ENCODE results near the gene THAP10. TPM values are rescaled to one million over a fixed set of nuclear protein-coding genes. Genes with fewer than 3 reads are reported as not detected.
"Not testable (repeated sequence)": the region's sequence is repeated elsewhere in the genome, so short reads cannot be mapped to it uniquely, and the experiment has no call there.

THAP10 gene
- total RNA-seq, 1 donor from 2014 or later = 1.8 TPM

DNA sequence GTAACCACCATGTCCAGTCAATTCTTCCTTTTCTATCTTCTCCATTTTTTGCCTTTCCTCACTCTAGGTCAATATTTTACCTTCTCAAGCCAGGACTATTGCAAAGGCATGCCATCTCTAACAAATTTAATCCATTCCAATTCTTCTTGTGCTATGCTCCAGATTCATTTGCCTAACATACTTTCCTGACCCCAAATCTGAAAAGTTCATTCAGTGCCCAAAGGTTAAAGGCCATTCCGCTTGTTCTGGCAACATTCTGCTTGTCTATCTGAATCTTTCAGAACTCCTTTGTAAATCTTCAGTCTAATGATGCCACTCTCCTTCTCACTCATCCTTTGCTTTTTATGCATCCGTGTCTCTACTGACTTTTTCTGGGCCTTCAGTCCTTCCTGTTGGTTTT is 15.6 kb downstream of the THAP10 start:
- no peak for DNase-seq (ENCODE audit: low read depth)

DNA sequence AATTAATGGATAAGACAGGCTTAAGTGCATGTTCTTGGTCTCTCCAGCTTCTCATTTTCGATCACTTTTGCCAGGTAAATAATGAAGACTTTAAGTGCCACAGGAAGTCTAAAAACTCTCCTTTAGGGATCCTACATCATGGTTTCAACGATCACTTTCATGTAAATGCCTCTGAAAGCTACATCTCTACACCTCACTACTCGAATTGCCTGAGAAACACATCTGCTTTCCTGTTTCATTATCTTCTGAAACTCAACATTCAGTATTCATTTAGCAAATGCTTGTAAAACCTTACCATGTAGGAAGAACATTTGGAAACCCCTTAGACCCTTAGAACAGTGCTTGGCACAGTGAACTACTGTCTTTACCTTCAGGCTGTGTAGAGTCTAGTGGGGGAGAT is 16.2 kb downstream of the THAP10 start:
- DNase-seq (ENCODE audit: low read depth) = no peak

DNA sequence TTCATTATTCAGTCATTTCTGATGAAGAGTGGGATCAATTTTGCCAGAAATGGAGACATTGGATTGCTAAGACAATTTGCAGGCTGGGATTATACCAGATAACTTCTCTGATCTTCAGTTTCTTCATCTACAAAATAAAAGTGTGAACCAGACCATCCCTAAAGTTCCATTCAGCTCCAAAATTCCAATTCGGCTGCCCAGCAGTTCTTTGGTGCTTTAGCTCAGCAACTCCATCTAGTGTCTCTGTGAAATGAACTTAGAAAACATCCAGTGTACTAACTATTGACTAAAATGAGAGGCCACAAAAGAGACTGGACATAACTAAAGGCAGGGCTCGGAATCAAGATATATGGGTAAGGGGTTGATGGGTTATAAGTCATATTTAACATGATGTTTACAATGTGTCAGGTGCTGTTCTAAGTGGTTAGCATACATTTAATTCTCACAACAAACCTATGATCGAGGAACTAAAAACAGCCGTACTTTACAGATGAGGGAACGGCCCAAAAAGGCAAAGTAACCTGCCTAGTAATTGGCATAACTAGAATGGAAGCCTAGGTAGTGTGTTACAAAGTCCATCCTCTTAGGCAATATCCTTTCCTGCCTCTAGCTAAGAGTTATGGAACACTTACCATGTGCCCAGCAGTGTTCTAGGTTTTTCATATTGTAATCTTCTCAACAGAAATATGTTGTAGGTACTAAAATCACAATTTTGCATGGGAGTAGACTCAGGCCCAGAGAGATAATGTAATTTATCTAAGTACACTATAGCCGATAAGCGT is 17.0 kb downstream of the THAP10 start:
- peak; percentile 63 for DNase-seq (ENCODE audit: low read depth)

DNA sequence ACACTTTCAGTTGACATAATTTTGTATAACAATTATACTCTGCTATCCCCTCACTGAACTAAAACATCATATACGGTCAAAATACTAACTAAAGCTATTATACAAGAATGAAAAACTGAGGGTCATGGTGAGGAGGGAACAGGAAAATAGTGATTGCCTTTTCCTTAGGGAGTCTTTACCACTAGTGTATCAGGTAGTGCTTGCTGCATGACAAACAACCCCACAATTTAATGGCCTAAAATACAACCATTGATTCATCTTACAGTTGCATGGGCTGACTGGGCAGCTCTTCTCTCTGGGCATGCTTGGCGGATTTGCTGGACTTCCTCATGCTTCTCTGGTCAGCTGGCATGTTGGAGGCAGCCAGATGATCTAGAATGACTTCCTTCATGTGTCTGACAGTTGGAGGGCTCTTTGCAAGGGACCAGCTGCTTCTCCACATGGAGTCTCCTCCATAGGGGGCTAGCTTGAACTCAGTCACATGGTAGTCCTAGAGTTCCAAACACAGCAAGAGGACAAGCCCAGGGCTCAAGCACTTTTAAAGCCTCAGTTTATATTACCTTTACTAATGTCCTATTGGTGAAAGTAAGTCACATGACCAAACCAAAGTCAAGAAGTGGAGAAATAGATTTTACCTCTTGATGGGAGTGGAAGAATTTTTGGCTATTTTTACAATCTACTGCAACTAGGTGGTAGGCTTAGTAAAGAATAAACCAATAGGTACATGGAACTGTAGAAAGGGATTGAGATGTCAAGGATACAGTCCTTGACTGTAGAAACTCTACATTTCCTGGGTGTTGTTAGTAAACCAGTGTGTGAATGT is 18.8 kb downstream of the THAP10 start:
- no peak for DNase-seq (ENCODE audit: low read depth)

DNA sequence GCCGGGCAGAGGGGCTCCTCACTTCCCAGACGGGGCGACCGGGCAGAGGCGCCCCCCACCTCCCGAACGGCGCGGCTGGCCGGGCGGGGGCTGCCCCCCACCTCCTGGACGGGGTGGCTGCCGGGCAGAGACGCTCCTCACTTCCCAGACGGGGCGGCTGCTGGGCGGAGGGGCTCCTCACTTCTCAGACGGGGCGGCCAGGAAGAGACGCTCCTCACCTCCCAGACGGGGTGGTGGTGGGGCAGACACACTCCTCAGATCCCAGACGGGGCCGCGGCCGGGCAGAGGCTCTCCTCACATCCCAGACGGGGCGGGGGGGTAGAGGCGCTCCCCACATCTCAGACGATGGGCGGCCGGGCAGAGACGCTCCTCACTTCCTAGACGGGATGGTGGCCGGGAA is 20.7 kb downstream of the THAP10 start:
- not testable (repeated sequence) for DNase-seq (ENCODE audit: low read depth)

DNA sequence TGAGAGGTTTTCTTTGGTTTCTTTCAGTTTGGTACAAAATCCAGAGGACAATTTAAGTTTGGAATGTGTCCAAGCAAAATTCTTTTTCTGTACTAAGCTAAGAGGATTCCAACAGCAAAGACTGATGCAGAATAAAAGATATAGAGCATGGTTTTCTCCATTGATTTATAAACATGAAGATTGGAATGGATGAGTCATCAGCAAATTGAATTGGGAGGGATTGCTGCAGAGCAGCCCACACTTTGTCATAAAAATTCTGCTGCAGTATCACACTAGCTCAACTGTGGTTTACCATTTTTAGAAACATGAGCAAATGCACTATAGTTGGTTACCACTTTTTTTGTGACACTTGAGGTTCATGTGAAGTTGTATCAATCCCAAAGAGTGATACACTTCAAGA is 22.2 kb downstream of the THAP10 start:
- peak; percentile 86 for DNase-seq (ENCODE audit: low read depth)

DNA sequence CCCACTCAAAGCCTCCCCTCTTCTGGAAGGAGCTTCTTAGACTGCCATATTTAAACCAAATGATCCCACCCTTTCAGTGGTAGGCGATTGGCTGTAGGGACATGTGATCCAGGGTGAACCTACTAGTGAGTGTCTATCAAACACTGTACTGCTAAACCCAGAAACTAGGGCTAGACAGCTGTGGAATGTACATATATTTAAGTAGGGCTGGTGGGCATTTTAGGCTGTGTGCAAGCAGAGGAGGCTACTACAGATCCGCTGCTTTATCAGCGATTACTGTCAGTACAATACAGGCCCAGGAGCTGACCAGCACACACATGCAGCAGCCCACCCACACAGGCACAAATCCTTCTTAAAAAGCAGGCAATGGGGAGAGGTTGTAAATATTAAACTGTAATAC is 22.9 kb downstream of the THAP10 start:
- DNase-seq (ENCODE audit: low read depth) = no peak

DNA sequence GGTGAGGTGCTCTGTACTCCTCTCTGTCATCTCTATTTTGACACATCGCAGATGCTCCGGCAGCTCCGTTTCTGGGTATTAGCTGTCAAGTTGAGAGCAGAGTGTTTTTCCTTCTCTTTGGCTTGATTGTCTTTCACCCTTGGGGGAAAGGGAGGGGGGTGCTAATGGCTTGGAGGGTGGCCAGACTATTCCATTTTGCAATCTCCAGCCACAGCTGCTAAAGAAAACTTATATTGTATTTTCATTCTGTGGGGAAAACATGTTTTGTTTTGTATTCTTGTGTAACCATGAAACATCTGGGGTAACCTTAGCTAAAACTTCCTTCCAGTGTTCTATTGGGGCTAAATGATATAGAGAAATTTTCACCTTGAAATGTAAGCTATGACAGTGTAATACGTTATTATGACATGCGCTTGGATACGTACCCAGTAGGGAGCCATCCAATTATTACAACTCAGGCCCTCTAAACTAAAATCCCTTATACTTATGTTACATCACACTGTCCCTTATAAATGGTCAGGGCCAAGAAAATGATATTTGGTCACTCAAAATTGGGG is 24.2 kb downstream of the THAP10 start:
- DNase-seq (ENCODE audit: low read depth) = peak; percentile 85

DNA sequence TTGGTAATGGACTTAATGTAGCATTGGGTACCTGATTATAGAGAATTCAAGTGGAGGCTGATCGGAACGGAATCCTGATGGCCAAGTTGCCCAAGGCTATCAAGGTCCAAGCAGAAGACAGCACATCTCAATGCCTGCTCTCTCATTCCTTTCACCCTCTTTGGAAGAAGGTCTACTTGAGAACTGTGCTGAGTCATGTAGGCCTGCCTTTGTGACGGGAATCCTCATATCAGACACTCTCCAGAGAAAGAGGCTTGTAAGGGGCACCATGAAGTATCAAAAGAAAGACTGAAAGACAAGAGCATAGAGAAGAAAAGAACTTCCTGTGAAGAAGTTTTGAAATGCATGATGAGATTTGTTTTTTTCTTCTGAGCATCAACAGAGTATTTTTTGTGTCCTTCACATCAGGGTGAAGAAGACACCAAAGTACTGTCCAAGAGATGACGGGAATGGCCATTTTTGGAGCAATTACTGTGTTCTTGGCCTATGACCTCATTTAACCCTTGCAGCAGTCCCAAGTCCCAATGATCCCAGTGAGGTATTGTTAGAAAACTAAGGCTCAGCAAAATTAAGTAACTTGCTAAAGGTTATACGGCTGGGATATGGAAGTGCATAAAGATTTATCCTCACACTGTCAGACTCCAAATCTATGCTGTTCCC is 25.1 kb downstream of the THAP10 start:
- no peak for DNase-seq (ENCODE audit: low read depth)

DNA sequence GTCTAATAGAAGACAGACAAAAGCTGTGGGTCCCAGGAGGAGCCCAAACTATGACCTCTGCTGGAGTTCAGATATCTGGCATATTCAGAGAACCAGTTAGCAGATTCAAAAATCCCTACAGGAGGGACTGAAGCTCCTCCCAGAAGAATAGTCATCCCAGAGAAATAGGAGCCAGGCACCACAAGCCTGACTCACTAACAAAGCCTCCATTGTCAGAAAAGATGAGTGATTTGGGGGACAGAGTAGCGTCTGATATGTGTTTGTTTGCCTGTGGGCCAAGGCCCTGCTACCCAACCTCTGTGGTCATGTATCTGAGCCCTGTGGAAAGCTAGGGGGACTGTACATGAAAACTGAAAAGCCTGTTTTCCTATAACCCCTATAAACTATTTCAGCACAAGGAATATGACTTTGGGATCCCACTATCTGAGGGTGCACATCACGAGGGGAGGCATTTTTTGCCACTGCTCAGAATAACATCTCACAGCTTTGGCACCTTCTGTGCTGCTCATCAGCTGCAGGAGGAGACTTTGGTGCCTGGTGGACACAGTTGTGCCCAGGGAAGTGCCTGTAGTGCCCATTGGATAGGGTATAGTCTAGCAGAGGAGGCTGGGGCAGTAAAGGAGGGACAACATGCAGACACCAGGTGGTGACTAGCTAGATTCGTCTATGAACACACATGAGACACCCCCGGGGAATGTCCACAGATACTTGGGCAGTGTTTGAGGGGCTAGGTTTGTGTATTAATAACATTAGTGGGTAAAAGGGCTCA is 28.6 kb downstream of the THAP10 start:
- peak; percentile 91 for DNase-seq (ENCODE audit: low read depth)

DNA sequence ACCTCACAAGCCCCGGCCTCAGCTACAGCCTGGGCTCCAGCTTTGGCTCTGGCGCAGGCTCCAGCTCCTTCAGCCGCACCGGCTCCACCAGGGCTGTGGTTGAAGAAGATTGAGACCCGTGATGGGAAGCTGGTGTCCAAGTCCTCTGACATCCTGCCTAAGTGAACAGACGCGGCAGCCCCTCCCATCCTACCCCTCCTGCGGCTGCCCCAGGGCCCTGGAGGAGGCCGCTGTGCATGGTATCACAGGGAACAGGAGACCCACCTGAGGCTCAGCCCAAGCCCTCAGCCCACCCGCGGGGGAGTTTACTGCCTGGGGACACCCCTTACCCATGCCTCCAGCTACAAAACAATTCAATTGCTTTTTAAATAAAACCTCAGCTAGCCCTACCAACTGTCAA is 32.2 kb downstream of the THAP10 start:
- no peak for DNase-seq (ENCODE audit: low read depth)

DNA sequence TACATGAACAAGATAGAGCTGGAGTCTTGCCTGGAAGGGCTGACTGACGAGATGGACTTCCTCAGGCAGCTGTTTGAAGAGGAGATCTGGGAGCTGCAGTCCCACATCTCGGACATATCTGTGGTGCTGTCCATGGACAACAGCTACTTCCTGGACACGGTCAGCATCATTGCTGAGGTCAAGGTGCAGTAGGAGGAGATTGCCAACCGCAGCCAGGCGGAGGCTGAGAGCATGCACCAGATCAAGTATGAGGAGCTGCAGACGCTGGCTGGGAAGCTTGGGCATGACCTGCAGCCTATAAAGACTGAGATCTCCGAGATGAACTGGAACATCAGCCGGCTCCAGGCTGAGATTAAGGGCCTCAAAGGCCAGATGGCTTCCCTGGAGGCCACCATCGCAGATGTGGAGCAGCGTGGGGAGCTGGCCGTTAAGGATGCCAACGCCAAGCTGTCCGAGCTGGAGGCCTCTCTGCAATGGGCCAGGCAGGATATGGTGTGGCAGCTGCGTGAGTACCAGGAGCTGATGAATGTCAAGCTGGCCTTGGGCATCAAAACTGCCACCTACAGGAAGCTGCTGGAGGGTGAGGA is 32.8 kb downstream of the THAP10 start:
- no peak for DNase-seq (ENCODE audit: low read depth)

DNA sequence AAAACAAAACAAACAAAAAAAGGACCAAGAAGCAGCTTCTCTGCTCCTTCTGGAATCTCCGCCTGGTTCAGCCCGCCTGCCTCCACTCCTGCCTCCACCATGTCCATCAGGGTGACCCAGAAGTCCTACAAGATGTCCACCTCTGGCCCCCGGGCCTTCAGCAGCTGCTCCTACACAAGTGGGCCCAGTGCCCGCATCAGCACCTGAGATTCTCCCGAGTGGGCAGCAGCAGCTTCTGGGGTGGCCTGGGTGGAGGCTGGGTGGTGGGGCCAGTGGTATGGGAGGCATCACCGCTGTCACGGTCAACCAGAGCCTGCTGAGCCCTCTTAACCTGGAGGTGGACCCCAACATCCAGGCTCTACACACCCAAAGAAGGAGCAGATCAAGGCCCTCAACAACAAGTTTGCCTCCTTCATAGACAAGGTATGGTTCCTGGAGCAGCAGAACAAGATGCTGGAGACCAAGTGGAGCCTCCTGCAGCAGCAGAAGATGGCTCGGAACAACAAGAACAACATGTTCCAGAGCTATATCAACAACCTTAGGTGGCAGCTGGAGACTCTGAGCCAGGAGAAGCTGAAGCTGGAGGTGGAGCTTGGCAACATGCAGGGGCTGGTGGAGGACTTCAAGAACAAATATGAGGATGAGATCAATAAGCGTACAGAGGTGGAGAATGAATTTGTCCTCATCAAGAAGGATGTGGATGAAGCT is 33.5 kb downstream of the THAP10 start:
- not testable (repeated sequence) for DNase-seq (ENCODE audit: low read depth)

DNA sequence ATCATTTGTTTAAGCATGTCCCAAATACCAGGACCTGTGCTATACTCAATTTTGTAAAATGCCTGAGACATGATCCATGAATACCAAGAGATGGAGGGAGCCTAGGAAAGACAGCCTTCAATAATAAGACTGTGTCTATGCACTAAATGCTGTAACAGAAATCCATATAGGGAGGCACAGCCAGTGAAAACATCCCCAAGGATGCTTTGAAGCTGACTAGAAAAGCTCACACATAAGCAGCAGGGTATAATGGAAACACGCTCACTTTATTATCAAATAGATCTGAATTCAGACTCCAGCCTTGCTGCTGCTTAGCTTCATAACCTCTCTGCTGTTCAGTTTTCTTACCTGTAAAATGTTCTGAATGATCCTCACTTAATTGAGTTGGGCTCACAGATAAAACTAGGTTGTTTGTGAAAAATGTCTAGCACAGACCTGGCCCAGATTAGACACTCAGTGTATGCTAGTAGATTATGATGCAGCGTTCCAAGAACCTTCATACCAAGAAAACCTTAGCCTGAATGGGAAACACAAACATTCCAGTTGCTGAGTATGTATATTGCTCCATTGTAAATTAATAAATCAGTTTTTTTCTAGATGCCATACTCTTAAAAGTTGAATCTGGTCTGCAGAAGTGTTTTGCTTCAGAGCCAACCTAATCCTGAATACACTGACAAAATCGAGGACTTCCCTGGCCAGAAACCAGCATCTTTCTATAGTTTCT is 34.5 kb downstream of the THAP10 start:
- DNase-seq (ENCODE audit: low read depth) = no peak

DNA sequence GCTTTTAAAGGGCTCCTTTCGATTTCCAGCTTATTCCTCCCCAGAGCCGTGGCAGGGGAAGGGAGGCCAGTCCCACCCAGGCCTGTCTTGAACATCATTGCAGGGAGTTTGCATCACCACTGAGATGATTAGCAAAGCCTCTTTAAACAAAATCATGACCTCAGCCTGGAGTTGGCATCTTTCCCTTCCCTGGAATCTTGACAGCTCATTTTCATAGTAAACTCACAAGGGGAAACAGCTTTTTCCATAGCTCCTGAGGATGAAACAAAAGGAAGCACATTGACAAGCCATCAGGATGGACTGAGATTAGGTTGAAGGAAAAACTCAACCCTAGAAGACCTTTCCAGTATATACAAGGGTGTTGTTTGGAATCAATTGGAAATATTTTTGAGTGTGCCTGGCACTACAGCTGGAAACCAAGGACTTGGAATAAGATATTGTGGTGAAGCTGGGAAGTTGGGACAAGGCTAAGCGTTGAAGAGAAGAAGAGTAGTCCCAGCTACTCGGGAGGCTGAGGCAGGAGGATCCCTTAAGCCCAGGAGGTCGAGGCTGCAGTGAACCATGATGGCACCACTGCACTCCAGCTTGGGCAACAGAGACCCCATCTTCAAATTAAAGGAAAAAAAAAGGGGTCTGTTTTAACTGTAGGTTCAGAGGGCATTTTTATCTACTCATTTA is 35.2 kb downstream of the THAP10 start:
- DNase-seq (ENCODE audit: low read depth) = peak; percentile 94

DNA sequence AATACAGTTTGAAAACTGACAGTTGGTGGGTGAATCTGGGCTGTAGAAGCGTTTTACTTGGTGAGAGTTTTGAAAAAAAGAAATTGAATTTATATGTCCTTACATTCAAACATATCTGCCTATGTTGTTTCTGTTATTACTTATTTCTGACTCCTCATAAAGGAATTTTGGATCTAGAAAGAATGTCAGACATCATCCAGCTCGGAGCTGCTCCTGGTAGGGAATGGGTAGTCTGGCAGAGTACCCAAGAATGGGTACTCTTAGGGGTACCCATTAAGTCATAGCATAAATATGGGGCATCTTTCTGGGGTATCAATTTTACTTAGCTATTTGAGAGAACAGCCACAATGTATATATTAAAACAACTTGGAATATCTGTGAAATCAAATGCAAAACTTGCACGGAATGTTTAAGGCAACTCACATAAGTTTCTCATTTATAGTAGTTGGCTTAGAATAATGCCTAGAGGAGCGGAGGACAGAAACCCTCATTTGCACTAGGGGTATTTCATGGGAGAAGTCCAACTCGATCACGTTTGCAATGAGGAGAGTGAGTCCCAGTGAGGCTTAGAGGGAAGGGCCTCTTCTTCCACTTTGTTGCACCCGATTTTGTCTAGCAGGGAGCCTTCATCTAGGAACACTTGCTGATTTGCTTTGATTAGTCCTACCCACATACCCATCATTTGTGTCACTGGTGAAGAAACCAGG is 35.9 kb downstream of the THAP10 start:
- no peak for DNase-seq (ENCODE audit: low read depth)

DNA sequence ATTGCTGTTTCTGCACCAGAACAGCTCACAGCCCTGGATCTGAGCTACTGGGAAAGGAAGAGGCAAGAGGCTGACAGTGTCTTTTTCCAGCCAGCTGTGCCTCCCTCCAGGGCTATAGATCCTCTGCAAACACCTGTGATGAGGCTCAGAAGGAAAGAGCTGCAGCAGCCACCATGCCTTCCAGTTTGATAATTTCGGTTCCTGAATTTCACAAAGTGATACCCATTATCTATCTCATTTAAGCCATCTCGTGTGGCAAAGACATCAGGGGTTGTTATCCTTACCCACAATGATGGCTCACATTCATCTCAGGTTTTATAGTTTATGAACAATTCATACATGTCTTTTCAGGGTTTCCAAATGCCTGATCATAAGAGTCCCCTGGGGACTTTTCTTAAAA is 36.5 kb downstream of the THAP10 start:
- DNase-seq (ENCODE audit: low read depth) = no peak

DNA sequence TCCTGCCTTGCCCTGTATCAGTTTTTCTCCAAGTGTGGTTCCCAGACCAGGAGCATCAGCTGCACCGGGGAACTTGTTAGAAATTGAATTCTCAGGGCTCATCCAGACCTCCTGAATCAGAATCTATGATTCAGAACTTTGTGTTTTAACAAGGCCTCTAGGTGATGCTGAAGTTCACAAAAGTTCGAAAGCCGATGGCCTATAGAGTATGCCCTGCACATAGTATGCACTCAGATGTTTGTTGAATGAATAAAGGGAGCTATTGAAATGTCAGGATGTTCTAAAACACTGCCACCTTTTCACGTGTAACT is 37.6 kb downstream of the THAP10 start:
- peak; percentile 47 for DNase-seq (ENCODE audit: low read depth)

Data from myocyte (in vitro differentiated cells).